Adrenal gland (tissue), 5 donors: ENCODE measurements around the gene FBXL15.

ENCODE experiments used
- POLR2A ChIP-seq, 2 donors: fragments of 450-650 bp; IDR thresholded peaks; one replicate each; pipeline ENCODE4 v1.6.1; 2017; ENCODE audit warnings: antibody characterized with exemption in 2 of 2, mild to moderate bottlenecking in 2 of 2, moderate library complexity in 1 of 2
- TF ChIP-seq, protein P1 (sequence below), 6 experiments: fragments of 450-650 bp in 4 of 6; fragments of 200-600 bp in 2 of 6; sonication (generic) in 1 of 6; IDR thresholded peaks; 1 replicate in 5 of 6; 2 replicates in 1 of 6; pipeline versions ENCODE4 v1.5.1 to v1.8.0; 2016 to 2021; ENCODE audit warnings: antibody characterized with exemption in 6 of 6, mild to moderate bottlenecking in 2 of 6, moderate library complexity in 1 of 6
- donor health status: DM: no; HTN: no; CAD: no.

DNA sequence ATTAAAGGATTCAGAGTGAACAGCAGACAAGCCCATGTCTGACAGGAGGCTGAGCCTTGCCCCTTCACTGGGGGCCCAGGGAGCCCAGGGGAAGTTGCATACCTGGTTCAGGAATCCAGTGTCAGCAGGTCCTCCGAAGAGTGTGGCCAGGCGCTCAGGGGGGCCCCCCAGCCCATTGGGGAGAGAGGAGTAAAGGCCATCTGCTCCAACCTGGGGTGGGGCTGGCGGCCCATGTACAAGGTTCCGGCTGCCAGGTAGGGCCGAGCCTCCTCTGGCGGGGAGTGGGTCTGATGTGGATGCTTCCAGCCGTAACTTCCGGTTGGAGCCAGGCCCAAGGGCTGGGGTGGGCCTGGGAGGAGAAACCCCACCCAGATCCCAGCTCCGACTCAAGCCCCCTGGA lies 4.4 kb upstream of the FBXL15 start:
- TF ChIP-seq POLR2A (IDR thresholded peaks at IDR 0.05), result no peak
- TF ChIP-seq, protein P1, sequence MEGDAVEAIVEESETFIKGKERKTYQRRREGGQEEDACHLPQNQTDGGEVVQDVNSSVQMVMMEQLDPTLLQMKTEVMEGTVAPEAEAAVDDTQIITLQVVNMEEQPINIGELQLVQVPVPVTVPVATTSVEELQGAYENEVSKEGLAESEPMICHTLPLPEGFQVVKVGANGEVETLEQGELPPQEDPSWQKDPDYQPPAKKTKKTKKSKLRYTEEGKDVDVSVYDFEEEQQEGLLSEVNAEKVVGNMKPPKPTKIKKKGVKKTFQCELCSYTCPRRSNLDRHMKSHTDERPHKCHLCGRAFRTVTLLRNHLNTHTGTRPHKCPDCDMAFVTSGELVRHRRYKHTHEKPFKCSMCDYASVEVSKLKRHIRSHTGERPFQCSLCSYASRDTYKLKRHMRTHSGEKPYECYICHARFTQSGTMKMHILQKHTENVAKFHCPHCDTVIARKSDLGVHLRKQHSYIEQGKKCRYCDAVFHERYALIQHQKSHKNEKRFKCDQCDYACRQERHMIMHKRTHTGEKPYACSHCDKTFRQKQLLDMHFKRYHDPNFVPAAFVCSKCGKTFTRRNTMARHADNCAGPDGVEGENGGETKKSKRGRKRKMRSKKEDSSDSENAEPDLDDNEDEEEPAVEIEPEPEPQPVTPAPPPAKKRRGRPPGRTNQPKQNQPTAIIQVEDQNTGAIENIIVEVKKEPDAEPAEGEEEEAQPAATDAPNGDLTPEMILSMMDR (IDR thresholded peaks at IDR 0.05), result no peak
